Calu3 (cell line): ENCODE results near the gene STK38. TPM values are rescaled to one million over a fixed set of nuclear protein-coding genes. Genes with fewer than 3 reads are reported as not detected.

Experiments used
- BruUV-seq: library from RNA; stranded (reverse); fragments of 400-500 nt; replicated peaks from 2 replicates; lab custom pipeline; 2021; lab: Mats Ljungman, UMichigan
- CTCF ChIA-PET: fragments of 300-600 bp; sonication (Branson Sonifier 250); formaldehyde crosslinking; loops from one replicate; lab custom pipeline; 2022; ENCODE audit warnings: antibody characterized with exemption; lab: Charles Lee
- DNase-seq: peaks from one replicate; pipeline ENCODE4 v3.0.0; 2022
- H3K27ac Mint-ChIP-seq: one replicate; pipeline ENCODE4 v1.8.0; 2022; ENCODE audit warnings: mixed read lengths; ENCODE audit not compliant: unreplicated experiment
- H3K27me3 Mint-ChIP-seq: one replicate; pipeline ENCODE4 v1.8.0; 2022; ENCODE audit warnings: mixed read lengths; ENCODE audit not compliant: unreplicated experiment
- H3K36me3 Mint-ChIP-seq: one replicate; pipeline ENCODE4 v1.8.0; 2022; ENCODE audit warnings: mild to moderate bottlenecking, moderate library complexity, mixed read lengths; ENCODE audit not compliant: insufficient read depth, unreplicated experiment
- H3K4me1 Mint-ChIP-seq: one replicate; pipeline ENCODE4 v1.8.0; 2022; ENCODE audit warnings: mild to moderate bottlenecking, low read depth, mixed read lengths; ENCODE audit not compliant: unreplicated experiment
- H3K4me3 Mint-ChIP-seq: one replicate; pipeline ENCODE4 v1.8.0; 2022; ENCODE audit warnings: mild to moderate bottlenecking, low read depth, moderate library complexity, mixed read lengths; ENCODE audit not compliant: unreplicated experiment
- H3K9me3 Mint-ChIP-seq: one replicate; pipeline ENCODE4 v1.8.0; 2022; ENCODE audit warnings: low read depth, mixed read lengths; ENCODE audit not compliant: unreplicated experiment
- CTCF ChIP-seq: fragments of 200-600 bp; IDR thresholded peaks from one replicate; pipeline ENCODE4 v1.8.0; 2022; ENCODE audit warnings: antibody characterized with exemption; ENCODE audit not compliant: unreplicated experiment
- intact Hi-C: fragments of 100-400 bp; cut with micrococcal nuclease; formaldehyde crosslinking; loops from one replicate; pipeline ENCODE4 v1.10.0; 2022; ENCODE audit not compliant: unreplicated experiment
- total RNA-seq: library from RNA; stranded (reverse); gene quantifications from 2 replicates; pipeline ENCODE4 v1.2.3, GENCODE V29; 2022

Gene STK38
- total RNA-seq, 1 experiment from 2014 or later, result 70.3 TPM

- no peaks in the 10 kb centered on the region for H3K9me3 Mint-ChIP-seq
- intact Hi-C loops, result no loop called here
- DNase-seq, result no peak
- H3K27ac Mint-ChIP-seq, result no peak overlapping the region
- no peak for TF ChIP-seq CTCF
- peaks cover 23% of the 10 kb centered on the region for H3K4me1 Mint-ChIP-seq
- H3K4me3 Mint-ChIP-seq, result no peak overlapping the region
- CTCF ChIA-PET, result interaction anchor here (1.1 kb wide), 1 partner anchor 9 kb away, joined by 3 read pairs; no protein-coding TSS in a partner anchor
- H3K27me3 Mint-ChIP-seq, result no peaks in the 10 kb centered on the region
- BruUV-seq, result no TSS peak
- H3K36me3 Mint-ChIP-seq, result peaks cover 56% of the 10 kb centered on the region
Observed at GRCh38 chr6:36519352-36519751, 27.9 kb downstream of the STK38 start.

GRCh38 chr6:36517408-36517807 is 29.9 kb downstream of the STK38 start:
- Mint-ChIP-seq H3K4me3 (no peak overlapping the region), H3K27me3 (no peaks in the 10 kb centered on the region), H3K36me3 (peaks cover 49% of the 10 kb centered on the region), H3K4me1 (peaks cover 27% of the 10 kb centered on the region), H3K27ac (no peak overlapping the region), H3K9me3 (no peaks in the 10 kb centered on the region)
- intact Hi-C loops, result no loop called here
- TF ChIP-seq CTCF, result no peak
- no peak for DNase-seq
- CTCF ChIA-PET, result no interaction called here
- BruUV-seq, result no TSS peak

- CTCF ChIA-PET, result interaction anchor here (0.5 kb wide), 1 partner anchor 63 kb away, joined by 3 read pairs; no protein-coding TSS in a partner anchor
- Mint-ChIP-seq H3K27ac (no peak overlapping the region), H3K36me3 (peaks cover 49% of the 10 kb centered on the region), H3K4me3 (no peak overlapping the region), H3K27me3 (no peaks in the 10 kb centered on the region), H3K9me3 (no peaks in the 10 kb centered on the region), H3K4me1 (peaks cover 27% of the 10 kb centered on the region)
- no TSS peak for BruUV-seq
- DNase-seq, result no peak
- intact Hi-C loops, result no loop called here
- no peak for TF ChIP-seq CTCF
Observed at GRCh38 chr6:36516988-36517387, 30.3 kb downstream of the STK38 start.

GRCh38 chr6:36516559-36516958 is 30.7 kb downstream of the STK38 start:
- H3K4me3 Mint-ChIP-seq, result no peak overlapping the region
- peaks cover 27% of the 10 kb centered on the region for H3K4me1 Mint-ChIP-seq
- H3K27me3 Mint-ChIP-seq, result no peaks in the 10 kb centered on the region
- intact Hi-C loops, result no loop called here
- CTCF ChIA-PET, result interaction anchor here (0.5 kb wide), 1 partner anchor 62 kb away, joined by 3 read pairs; no protein-coding TSS in a partner anchor
- no peak for TF ChIP-seq CTCF
- DNase-seq, result no peak
- peaks cover 49% of the 10 kb centered on the region for H3K36me3 Mint-ChIP-seq
- H3K9me3 Mint-ChIP-seq, result no peaks in the 10 kb centered on the region
- BruUV-seq, result no TSS peak
- no peak overlapping the region for H3K27ac Mint-ChIP-seq
